Activated CD4-positive, CD25-positive, alpha-beta regulatory T cell (primary cell): ENCODE data around the gene PCYT2.

Experiments
- DNase-seq, 4 experiments: peaks; one replicate each; lab custom pipeline; 2025; lab: John Stamatoyannopoulos, UW

PCYT2 gene

DNA sequence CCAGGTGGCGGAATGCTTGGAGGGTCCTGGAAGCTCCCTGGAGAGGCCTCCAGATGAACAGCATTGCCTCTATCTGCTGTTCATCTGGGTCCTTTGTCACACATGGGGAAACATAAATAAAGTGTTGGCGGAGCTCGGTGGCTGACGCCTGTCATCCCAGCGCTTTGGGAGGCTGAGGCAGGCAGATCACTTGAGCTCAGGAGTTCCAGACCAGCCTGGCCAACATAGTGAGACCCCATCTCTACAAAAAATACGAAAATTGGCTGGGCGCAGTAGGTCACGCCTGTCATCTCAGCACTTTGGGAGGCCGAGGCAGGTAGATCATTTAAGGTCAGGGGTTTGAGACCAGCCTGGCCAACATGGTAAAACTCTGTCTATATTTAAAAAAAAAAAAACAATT lies 33.7 kb upstream of the PCYT2 start:
- DNase-seq, result no peak

DNA sequence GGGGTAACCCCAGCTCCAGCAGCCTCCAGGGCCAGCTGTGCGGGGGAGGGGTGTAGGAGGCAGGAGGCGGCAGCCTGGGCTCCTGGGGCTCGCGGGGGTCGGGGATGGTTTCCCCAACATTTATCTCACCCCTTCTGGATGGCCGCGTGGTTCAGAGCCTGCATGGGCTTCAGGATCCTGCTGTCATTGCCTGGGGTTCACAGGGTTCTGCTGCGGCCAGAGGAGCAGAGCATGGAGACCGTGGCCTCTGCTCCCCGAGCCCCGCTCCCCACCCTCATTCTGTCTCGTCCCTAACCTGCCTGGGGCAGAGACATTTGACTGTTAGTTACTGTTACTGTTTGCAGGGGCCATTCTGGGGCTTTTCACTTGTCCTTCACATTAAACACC lies 31.0 kb upstream of the PCYT2 start:
- DNase-seq, result no peak

DNA sequence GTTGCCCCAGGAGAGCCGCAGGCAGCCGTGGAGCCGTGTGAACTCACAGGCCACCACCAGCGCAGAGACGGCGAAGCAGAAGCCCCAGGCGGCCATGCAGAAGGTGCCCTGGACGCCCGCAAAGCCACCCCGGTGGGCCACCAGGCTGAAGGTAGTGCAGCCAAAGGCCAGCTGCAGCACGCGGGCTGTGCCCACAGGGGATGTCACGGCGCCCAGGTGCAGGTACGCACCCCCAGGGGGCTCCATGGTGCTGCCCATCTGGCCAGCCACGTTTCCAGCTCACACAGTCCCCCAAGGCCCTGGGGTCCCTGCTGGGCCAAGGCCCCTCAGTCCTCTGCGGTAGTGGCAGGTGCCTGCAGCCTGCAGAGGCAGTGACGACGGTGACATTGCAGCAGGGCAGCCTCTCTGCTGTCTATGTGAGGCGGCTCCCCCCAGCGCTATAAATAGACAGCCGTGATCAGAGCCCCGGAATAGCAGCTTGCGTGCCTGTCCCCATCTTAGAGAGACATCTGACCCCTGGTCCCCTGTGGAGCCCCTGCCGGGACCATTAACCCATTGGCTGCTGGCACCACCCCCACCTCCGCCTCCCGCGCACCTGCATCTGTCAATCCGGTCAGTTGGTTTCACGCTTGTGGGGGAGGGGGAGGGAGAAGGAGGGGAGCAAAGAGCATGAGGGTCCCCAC lies 30.4 kb upstream of the PCYT2 start:
- DNase-seq, result no peak

DNA sequence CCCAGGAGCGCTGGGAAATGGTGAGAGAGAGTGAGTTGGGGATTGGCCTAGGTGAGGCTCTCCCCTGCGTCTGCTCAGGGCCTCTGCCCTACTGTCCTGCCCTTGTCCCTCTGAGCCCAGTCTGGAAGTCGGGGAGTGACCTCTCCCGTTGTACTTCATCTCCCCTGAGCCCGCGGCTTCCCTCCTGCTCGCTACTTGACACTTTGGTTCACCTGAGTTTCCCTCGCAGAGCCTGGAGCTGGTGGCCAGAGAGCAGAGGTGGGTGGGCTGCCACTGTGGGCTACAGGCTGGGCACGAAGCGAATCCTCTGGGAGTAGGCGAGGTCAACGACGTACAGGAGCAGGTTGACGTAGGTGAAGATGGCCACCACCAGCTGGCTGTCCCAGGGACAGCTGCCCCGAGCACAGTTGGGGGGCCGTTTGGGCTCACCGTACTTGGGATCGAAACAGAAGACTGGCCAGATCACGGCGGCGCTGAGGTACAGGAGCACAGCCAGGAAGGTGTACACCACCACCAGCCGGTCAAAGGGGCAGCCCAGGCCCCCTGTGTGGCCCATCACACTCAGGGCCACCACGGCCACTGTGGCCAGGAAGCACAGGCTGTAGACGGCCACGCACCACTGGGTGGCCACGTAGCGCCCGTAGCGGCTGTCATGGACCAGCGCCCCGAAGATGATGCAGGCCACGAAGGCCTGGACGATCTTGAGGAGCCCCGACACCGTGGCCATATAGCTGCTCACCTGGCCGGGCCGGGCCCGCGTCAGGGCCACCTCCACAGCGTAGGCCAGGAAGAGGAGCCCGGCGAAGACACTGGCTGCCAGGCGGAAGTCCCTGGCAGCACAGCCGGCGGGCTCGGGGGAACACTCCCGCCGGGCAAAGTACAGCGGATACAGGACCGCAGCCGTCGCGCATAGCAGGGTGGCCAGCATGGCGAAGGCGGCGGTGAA lies 29.6 kb upstream of the PCYT2 start:
- no peak for DNase-seq

DNA sequence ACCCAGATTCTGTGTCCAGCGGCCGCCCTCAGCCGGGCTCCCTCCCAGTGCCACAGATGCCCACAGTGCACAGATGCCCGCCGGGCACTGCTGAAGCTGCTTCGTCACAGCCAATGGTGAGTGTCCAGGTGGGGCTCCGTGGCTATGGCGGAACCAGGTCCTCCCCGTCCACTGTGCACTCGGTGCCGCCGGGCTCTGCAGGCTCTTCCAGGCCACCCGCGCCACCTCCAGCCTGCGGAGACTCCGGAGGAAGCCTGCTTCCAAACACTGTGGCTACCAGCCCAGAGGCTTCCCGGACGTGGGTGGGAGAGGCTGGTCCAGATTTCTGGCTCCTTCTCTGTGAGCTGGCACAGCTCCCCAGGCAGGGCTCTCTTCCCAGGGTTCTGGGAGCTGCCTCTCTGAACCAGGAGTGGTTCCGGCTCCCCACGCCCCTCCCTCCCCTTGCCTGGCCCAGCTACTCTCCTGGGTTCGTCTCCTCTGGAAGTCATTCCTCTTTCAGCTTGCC lies 28.7 kb upstream of the PCYT2 start:
- DNase-seq, result no peak

DNA sequence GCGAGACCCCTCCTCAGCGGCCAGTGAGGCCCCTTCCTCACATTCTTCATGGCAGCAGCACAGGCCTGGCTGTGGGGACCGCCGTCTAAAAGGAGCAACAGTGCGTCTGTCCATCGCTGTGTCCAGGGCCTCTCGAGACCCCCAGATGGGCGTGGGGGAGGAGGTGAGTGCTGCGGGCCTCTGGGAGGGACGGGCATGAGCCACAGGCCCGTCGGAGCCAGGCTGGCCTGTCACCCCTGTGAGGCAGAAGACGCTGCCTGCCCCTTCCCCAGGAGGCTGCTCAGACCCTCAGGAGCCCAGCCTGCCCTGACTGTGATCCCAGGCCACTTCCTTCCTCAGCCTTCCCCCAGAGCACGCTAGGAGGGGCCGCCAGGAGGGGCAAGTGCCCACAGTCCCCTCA lies 28.0 kb upstream of the PCYT2 start:
- DNase-seq, result no peak

DNA sequence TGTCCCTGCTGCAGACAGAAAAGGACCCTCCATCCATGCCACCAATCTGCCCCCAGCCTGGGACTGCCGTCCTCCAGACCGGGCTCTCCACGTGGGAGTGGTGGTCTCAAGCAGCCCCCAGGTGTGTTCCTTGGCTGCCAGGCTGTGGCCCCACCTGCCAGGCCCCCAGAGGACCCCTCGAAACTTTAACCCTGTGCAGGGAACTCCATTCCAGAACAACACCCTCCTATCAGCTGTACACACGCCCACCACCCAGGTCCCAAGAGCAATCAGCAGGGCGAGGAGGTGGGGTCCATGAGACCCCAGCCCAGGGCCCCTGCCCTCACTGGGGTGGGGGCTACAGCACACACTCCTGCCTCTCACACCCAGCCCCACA lies 24.5 kb upstream of the PCYT2 start:
- DNase-seq, result no peak

DNA sequence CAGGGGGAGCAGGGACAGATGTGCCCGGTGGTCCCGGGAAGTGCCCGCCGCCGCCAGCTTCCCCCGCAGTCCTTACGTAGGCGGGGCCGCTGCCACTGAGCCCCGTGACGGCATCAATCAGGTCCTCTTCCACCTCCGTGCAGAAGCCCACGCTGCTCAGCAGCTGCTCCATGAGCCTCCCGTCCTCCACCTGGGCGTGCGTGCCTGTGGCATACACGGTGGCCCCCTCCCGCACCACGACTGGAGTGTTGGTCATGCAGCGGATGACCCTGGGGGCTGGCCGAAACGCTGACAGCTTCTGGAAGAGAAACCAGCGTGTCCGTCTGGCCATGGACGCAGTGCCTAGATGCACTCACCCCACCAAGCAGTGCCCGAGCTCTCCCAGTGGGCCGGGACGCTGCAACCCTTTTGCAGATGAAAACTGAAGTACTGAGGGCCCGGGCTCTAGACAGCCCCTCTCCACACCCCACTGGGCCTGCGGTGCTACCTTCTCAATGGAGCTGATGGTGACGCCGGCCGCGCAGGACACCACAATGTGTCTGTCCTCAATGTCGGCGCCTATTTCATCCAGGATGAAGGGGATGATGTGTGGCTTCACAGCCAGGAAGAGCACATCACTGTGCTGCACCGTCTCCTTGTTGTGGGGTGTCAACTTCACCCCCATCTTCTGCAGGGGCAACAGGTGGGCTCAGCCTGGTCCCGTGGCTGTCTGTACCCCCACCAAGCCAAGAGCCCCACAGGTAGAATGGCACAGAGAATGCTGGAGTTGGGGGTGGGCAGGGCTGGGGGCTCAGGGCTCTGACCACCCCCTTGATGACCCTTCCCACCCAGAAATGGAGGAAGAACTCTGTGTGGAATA lies 23.9 kb upstream of the PCYT2 start:
- DNase-seq, result no peak

DNA sequence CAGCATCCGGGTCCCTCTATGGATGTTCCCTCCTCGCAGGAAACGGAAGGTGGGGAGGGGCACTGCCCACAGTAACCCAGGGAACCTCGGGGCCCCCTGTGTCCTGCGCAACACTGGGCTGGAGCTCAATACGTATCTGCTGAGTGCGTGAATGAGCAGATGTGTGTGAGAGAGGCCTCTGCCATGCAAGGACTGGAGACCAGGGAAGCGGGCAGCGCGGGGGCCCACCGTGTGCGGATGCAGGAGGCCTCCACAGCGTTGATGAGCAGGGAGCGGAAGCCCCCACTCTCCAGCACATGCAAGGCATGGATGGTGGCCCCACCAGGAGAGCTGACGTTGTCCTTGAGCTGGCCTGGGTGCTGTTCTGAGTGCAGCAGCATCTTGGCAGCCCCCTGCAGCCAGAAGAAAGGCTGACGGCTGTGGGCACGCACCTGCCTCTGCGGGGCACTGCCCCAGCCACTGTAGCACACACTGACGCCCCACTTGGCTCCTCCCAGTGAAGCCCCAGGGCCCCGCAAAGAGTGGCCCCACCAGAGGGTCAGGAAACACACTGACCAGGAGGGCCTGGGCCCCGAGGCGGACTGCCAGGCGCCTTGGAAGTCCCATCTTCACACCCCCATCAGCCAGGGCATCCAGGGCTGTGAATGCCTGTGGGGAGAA lies 23.0 kb upstream of the PCYT2 start:
- no peak for DNase-seq

DNA sequence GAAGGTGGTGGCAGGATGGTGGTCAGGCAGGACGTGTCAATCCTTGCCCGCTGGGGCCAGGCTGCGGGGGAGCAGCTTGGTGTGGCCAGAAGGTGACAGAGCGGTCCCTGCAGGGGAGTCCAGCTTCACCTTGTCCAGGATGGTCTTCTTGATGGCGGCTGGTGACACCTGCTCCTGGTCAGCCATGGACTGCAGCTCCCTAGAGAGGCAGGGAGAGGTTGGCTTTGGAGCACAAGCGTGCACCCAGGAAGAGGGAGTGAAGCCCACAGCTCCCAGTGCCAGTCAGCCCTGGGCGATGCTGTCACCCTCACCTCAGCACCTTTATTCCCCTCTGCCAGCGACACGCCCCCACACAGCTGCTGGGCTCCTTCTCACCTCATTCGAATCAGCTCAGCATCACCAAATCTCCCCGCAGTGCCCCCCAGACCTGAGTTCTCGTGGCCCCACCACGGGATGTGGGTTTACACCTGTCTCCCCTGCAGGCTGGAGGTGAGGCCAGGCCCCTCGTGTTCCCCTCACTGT lies 22.0 kb upstream of the PCYT2 start:
- DNase-seq, result no peak

DNA sequence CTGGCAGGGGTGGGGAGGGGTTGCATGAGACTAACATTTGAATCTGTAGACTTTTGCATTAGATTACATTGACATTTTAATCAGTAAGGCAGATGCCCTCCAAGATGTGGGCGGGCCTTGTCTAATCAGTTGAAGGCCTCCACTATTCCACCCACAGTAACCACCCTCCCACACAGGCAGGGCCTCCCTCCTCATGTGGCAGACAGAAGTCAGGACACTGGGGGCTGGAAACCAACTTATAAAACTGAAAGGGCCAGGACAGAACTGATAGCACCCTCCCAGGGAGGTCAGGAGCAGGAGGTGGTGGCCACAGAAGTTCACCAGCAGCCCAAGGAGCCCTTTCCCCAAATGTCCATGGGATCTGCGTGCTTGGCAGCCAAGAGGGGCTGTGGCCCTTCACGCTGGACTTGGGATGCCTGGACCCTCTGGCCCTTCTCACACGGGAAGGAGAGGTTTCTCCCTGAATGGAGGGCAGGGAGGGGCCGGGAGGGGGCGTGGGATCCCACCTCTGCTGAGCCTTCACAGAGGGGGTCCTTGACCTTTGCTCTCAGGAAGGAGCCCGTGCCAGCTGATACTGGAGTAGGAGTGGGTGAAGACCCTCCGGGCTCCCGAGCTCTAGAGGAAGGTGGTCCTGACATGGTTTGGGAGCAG lies 21.3 kb upstream of the PCYT2 start:
- DNase-seq, result no peak

DNA sequence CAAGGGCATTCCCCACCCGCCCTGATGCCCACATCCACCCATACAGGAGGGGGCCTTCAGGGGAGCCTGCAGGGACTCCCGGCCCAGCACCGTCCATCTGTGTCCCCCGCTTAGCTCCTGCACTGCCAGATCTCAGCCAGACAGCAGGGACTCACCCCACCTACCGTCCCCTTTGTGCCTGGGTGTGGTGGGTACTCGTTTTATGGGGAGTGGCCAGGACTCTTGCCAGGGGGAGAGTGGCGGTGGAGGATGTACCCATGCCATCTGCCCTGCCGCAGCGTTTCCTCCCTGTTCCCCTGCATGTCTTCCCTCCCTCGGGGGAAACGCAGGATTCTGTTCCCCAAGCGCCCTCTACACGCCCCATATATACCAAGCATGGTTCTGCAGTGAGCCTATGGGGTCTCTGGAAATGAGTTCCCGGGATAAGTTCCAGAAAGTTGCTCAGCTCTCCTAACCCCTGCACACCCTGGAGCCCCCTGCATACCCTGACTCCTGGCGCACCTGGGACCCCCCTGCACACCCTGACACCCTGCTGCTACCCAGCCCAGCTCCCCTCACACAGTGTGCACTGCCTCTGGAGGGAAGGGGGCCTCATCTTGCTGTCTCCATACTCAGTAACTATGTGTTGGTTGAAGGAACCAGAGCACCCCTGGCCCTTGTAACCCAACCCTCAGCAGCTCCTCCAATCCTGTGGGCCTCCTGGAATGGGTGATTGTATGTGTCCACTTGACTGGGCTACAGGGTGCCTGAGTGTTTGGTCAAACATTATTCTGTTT lies 20.5 kb upstream of the PCYT2 start:
- DNase-seq, result no peak

DNA sequence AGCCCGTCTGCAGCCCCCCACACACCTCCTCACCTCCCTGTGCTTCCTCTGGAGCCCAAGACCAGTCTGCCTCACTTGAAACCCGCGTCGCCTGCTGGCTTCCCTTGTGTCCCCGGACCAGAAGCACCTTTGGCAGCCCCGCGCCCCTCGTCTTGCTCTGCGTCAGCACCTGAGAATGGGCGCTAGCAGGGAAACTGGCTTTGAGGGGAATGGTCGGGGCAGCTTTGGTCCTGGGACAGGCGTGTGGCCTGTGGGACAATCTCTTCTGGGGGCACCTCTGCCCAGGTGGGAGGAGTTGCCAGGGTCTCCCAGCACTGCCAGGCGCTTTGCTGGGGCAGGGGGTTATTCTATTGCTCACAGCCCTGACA lies 20.0 kb upstream of the PCYT2 start:
- no peak for DNase-seq

DNA sequence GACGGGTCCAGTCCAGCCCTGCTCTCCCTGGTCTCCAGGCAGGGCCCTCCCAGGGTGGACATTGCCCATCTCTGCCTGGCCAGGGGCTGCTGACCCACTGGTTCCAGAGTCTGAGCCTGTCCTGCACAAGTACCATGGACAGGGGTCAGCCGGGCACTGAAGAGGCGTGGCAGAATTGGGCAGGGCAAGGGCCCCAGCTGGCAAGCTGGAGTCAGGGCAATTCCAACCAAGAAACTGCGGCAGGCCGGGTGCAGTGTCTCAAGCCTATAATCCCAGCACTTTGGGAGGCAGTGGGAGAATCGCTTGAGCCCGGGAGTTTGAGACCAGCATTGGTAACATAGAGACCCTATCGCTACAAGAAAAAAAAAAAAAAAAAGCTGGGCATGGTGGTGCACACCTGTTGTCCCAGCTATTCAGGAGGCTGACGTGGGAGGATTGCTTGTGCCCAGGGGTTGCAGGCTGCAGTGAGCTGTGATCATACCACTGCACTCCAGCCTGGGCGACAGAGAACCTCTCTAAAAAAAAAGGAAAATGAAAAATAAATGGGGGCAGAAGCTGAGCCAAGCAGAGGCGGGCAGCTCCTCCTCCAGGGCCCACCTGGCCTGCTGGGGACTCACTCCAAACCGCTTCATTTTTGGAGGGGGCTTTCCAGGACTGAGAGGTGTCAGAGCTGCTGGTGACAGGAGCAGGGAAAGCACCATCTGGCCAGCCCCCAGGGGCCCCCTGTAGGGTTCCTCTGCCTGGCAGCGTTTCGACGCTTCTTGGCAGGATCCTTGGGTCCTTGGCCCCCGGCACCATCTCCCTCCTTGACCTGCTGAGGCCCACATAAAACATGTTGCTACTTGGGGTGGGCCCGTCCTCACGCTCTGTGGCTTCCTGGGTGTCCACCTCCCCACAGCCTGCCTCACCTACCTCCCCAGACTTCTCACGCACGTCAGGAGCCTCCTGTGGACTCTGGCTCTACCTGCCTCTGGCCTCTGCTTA lies 19.2 kb upstream of the PCYT2 start:
- DNase-seq, result no peak

DNA sequence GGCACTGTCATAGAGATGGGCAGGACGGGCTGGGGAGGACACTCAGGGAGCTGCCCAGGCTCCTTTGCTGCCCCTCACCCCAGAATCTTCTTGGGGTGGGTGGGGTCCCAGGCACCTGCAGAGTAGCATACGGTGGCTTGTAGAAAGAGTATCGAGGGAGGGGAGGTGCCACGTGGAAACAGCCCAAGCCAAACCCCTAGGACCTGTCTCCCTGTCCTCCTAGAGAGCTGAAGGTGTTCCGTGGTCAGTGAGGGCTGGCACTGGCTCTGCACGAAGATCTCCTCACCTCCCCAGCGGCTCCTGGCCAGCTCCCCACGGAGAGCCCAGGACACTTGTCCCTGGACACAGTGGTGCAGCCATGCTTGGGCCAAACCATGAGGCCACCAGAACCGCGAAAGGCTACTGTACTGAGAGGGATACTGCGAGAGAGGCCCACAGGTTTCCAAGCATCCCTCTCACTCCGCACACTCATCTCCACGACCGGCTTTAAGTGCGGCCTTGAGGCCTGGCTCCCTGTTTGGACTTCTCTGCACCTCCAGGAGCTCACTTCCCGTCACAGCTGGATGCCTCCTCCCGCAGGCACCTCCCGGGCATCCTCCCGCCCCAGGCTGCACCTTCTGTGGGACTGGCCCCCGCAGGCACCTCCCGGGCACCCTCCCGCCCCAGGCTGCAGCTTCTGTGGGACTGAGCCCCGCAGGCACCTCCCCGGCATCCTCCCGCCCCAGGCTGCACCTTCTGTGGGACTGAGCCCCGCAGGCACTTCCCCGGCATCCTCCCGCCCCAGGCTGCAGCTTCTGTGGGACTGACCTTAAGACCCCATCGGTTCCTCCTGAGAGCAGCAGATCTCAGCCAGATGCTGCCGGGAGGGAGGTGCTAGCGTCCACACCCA lies 18.3 kb upstream of the PCYT2 start:
- DNase-seq, result no peak

DNA sequence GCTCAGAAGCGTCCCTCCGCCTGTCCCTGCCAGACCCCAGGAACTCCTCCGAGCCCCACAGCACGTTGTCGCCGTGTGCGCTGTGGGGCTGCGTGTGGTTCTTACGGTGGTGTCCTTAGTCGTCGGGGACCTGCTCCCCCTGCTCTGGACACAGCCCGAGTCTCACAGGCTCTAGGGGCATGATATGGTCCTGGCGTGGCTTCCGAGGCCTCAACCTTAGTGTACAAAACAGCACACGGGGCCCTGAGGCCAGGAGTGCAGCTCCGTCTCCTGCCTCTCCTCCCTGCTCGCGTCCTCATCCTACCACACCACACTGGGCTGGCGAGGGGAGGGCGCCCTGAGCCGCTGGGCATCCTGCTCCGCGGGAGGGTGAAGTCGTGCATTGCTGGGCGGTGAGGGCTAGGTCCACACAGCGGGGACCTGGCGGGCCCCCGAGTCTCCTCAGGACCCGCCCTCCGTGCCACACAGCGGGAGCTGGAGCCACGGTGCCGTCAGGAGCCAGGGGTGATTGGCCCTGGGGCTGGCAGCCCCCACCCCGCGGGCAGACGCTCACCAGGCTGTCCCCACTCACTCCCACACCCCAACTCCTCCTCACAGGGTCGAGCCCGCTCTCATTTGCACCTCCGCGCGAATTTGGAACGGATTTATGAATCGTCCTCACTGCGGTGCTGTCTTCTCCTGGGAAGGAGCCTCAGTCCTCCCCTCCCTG lies 17.5 kb upstream of the PCYT2 start:
- no peak for DNase-seq
